Stimulated activated CD8-positive, alpha-beta memory T cell treated with anti-CD3 and anti-CD28 coated beads, Interleukin-4, amount 100 ng/mL, for 4 hours (primary cell): ENCODE data around the gene RETSAT.
"Not testable (repeated sequence)": the region's sequence is repeated elsewhere in the genome, so short reads cannot be mapped to it uniquely, and the experiment has no call there.

Source experiments
- DNase-seq, 2 donors: peaks; one replicate each; pipeline ENCODE4 v3.0.0-alpha.2; 2020; ENCODE audit warnings: low read depth in 2 of 2, low spot score in 1 of 2

Gene RETSAT

GRCh38 chr2:85380048-85380447 is 25.7 kb upstream of the RETSAT start:
- DNase-seq: no peak

GRCh38 chr2:85378257-85378656 is 23.9 kb upstream of the RETSAT start:
- DNase-seq: no peak

GRCh38 chr2:85377083-85377482 is 22.8 kb upstream of the RETSAT start:
- no peak for DNase-seq

- no peak for DNase-seq
Observed at GRCh38 chr2:85376291-85377065, 22.1 kb upstream of the RETSAT start.

GRCh38 chr2:85371045-85371444 is 16.7 kb upstream of the RETSAT start:
- no peak for DNase-seq

- DNase-seq: no peak
Observed at GRCh38 chr2:85369500-85369899, 15.2 kb upstream of the RETSAT start.

GRCh38 chr2:85368921-85369320 is 14.6 kb upstream of the RETSAT start:
- no peak for DNase-seq

GRCh38 chr2:85367180-85367579 is 12.9 kb upstream of the RETSAT start:
- DNase-seq: no peak

- DNase-seq: not testable (repeated sequence)
Observed at GRCh38 chr2:85362653-85363387, 8.5 kb upstream of the RETSAT start.

- no peak for DNase-seq
Observed at GRCh38 chr2:85357736-85358135, 3.4 kb upstream of the RETSAT start.

- DNase-seq: no peak
Observed at GRCh38 chr2:85356186-85356585, 1.9 kb upstream of the RETSAT start.

GRCh38 chr2:85355521-85355920 is 1.2 kb upstream of the RETSAT start:
- DNase-seq: no peak

GRCh38 chr2:85355073-85355410 is 714 bp upstream of the RETSAT start:
- peak in 1 of 2 donors; percentile 11 for DNase-seq

- DNase-seq: no peak
Observed at GRCh38 chr2:85353876-85354285, 447 bp downstream of the RETSAT start.

GRCh38 chr2:85347599-85347998 is 6.7 kb downstream of the RETSAT start:
- DNase-seq: no peak

- no peak for DNase-seq
Observed at GRCh38 chr2:85344356-85344954, 9.9 kb downstream of the RETSAT start.

GRCh38 chr2:85343207-85343895 is 11.0 kb downstream of the RETSAT start:
- not testable (repeated sequence) for DNase-seq

GRCh38 chr2:85342156-85342555 is 12.2 kb downstream of the RETSAT start:
- DNase-seq: no peak

GRCh38 chr2:85341269-85342029 is 12.9 kb downstream of the RETSAT start:
- no peak for DNase-seq

GRCh38 chr2:85340034-85340892 is 14.1 kb downstream of the RETSAT start:
- DNase-seq: no peak
